Ovary (tissue), 9 donors: Measurements from ENCODE around the gene ZNF513. TPM values are rescaled to one million over a fixed set of nuclear protein-coding genes. Genes with fewer than 3 reads are reported as not detected.
A peak's percentile ranks its signal among the peaks of the same experiment; 100 is the strongest.

Experiments
- DNase-seq, 5 donors: peaks; one replicate each; pipeline ENCODE4 v3.0.0-alpha.2; 2019 to 2020
- H3K27ac ChIP-seq, 2 donors: fragments of 200-600 bp; one replicate each; pipeline versions ENCODE4 v1.5.1 to v1.8.0; 2019 to 2022
- H3K27me3 ChIP-seq: fragments of 200-600 bp; one replicate; pipeline ENCODE4 v1.8.0; 2022
- H3K36me3 ChIP-seq: fragments of 200-600 bp; sonication (generic); one replicate; pipeline ENCODE4 v1.5.1; 2019
- H3K4me1 ChIP-seq: one replicate; pipeline ENCODE4 v1.8.1; 2013; ENCODE audit warnings: mild to moderate bottlenecking, moderate library complexity; ENCODE audit not compliant: insufficient read depth
- H3K4me3 ChIP-seq: fragments of 200-600 bp; sonication (generic); one replicate; pipeline ENCODE4 v1.5.1; 2017
- H3K9me3 ChIP-seq, 2 donors: fragments of 200-600 bp in 1 of 2; sonication (generic) in 1 of 2; one replicate each; pipeline versions ENCODE4 v1.5.1 to v1.8.1; 2013 to 2019; ENCODE audit warnings: mild to moderate bottlenecking in 1 of 2, moderate library complexity in 1 of 2
- EP300 ChIP-seq: sonication (generic); formaldehyde crosslinking; IDR thresholded peaks from one replicate; pipeline ENCODE4 v1.6.1; 2017; ENCODE audit warnings: antibody characterized with exemption
- POLR2A ChIP-seq: fragments of 450-650 bp; IDR thresholded peaks from one replicate; pipeline ENCODE4 v1.6.1; 2017; ENCODE audit warnings: antibody characterized with exemption, mild to moderate bottlenecking, moderate library complexity
- WGBS, 3 donors: extraction: QIAGEN DNeasy Blood & Tissue Kit in 1 of 3; methylation state at CpG; one replicate each; pipeline versions ENCODE4 v1.1.5 to v1.1.7; 2013 to 2017; 5-methylcytosine and 5-hydroxymethylcytosine counted together
- intact Hi-C, 4 donors: fragments of 100-400 bp; cut with DNase I; formaldehyde crosslinking; loops; one replicate each; pipeline versions ENCODE4 v1.11.0 to v1.15.1; 2022 to 2023
- polyA plus RNA-seq, 2 donors: library from polyadenylated mRNA; stranded (reverse); fragments of 200-250 nt in 1 of 2; fragments of 350-450 nt in 1 of 2; fragmentation: Illumina TruSeq in 1 of 2; extraction: RNeasy Lipid Tissue Mini Kit (QIAGEN cat#74804) in 1 of 2; gene quantifications; one replicate each; pipeline ENCODE4 v1.2.3, GENCODE V29; 2013 to 2014
- total RNA-seq, 7 donors: library from RNA; depleted of rRNA in 2 of 7; stranded (reverse); fragments of >200 nt in 2 of 7; fragmentation: NEBNext Ultra II Directional in 3 of 7; extraction: Animal tissue kit (Norgen Biotek cat#: 25700) in 3 of 7; gene quantifications; one replicate each; pipeline versions ENCODE4 v1.1.0 to v1.2.4, GENCODE V29; 2016 to 2023
- TF ChIP-seq, protein P1 (sequence below), 3 donors: fragments of 450-650 bp in 2 of 3; fragments of 200-600 bp in 1 of 3; IDR thresholded peaks; one replicate each; pipeline versions ENCODE4 v1.5.1 to v1.8.0; 2016 to 2022; ENCODE audit warnings: antibody characterized with exemption in 3 of 3, mild to moderate bottlenecking in 1 of 3
- donor health status: DM: no; HTN: no; CAD: no; lungs with moderate emphysema.
- donor health status: DM: no; HTN: no; CAD: no.
- donor health status: Bipolar disorder and iron deficiency.
- donor health status: DM: yes; HTN: yes; CAD: no.
- donor health status: DM: no; HTN: no; CAD: no.
- donor health status: DM: yes; HTN: yes; CAD: no.

The ZNF513 gene
- total and polyA plus RNA-seq, 9 donors, result 3.4 to 24.1 (median 11.0) TPM

GRCh38 chr2:27416151-27416550 lies 35.6 kb upstream of the ZNF513 start:
- no peak for DNase-seq
- Histone ChIP-seq H3K9me3 (no peaks in the 10 kb centered on the region), H3K4me3 (no peak overlapping the region), H3K36me3 (no peaks in the 10 kb centered on the region), H3K27ac (no peak overlapping the region), H3K4me1 (no peaks in the 10 kb centered on the region), H3K27me3 (no peaks in the 10 kb centered on the region)
- intact Hi-C loops, result no loop called here
- 89 to 95% (median 93%) methylated on average over 6 of the region's 6 CpGs for WGBS, 3 donors
- TF ChIP-seq, protein P1, sequence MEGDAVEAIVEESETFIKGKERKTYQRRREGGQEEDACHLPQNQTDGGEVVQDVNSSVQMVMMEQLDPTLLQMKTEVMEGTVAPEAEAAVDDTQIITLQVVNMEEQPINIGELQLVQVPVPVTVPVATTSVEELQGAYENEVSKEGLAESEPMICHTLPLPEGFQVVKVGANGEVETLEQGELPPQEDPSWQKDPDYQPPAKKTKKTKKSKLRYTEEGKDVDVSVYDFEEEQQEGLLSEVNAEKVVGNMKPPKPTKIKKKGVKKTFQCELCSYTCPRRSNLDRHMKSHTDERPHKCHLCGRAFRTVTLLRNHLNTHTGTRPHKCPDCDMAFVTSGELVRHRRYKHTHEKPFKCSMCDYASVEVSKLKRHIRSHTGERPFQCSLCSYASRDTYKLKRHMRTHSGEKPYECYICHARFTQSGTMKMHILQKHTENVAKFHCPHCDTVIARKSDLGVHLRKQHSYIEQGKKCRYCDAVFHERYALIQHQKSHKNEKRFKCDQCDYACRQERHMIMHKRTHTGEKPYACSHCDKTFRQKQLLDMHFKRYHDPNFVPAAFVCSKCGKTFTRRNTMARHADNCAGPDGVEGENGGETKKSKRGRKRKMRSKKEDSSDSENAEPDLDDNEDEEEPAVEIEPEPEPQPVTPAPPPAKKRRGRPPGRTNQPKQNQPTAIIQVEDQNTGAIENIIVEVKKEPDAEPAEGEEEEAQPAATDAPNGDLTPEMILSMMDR (IDR thresholded peaks at IDR 0.05), result no peak
- TF ChIP-seq POLR2A (no peak), EP300 (no peak)

GRCh38 chr2:27412419-27413152 lies 32.1 kb upstream of the ZNF513 start:
- no peaks in the 10 kb centered on the region for H3K36me3 ChIP-seq
- TF ChIP-seq POLR2A (no peak), EP300 (no peak)
- TF ChIP-seq, protein P1 (IDR thresholded peaks at IDR 0.05), result no peak
- H3K4me1 ChIP-seq, result peaks cover 5% of the 10 kb centered on the region
- 85 to 87% (median 85%) methylated on average over 9 of the region's 9 CpGs for WGBS, 3 donors
- no peaks in the 10 kb centered on the region for H3K27me3 ChIP-seq
- H3K9me3 ChIP-seq, result no peaks in the 10 kb centered on the region
- H3K4me3 ChIP-seq, result no peak overlapping the region
- intact Hi-C loops, result no loop called here
- no peak overlapping the region for H3K27ac ChIP-seq
- DNase-seq, result no peak

GRCh38 chr2:27409321-27410073 lies 29.0 kb upstream of the ZNF513 start, which contains the start of gene PPM1G:
TSS of gene PPM1G (minus strand) at chr2:27409591. CDS start at chr2:27409422, 169 bp downstream.
- WGBS, 3 donors, result 1% methylated on average over 41 to 82 of the region's 82 CpGs
- peak; percentile 93 to 97 (median 95) for DNase-seq
- intact Hi-C loops, result no loop called here
- Histone ChIP-seq H3K9me3 (no peaks in the 10 kb centered on the region), H3K4me1 (peaks cover 5% of the 10 kb centered on the region), H3K36me3 (no peaks in the 10 kb centered on the region), H3K27ac (peak within 1 kb of the TSS in 1 of 2 donors; percentile 64), H3K27me3 (no peaks in the 10 kb centered on the region), H3K4me3 (peak within 1 kb of the TSS; percentile 87)
- TF ChIP-seq EP300, result no peak
- TF ChIP-seq, protein P1 (IDR thresholded peaks at IDR 0.05), result no peak
- peak; percentile 34 for TF ChIP-seq POLR2A

- Histone ChIP-seq H3K27me3 (no peaks in the 10 kb centered on the region), H3K9me3 (no peaks in the 10 kb centered on the region), H3K4me1 (peaks cover 5% of the 10 kb centered on the region), H3K4me3 (peak overlapping the region; percentile 87), H3K27ac (peak overlapping the region in 1 of 2 donors; percentile 64), H3K36me3 (no peaks in the 10 kb centered on the region)
- no peak for TF ChIP-seq EP300
- no peak for DNase-seq
- intact Hi-C loops, result no loop called here
- 0 to 1% (median 1%) methylated on average over 33 of the region's 33 CpGs for WGBS, 3 donors
Observed at GRCh38 chr2:27408601-27409320, 28.2 kb upstream of the ZNF513 start.
